Kidney epithelial cell (primary cell): ENCODE results near the gene BRWD1. TPM values are rescaled to one million over a fixed set of nuclear protein-coding genes. Genes with fewer than 3 reads are reported as not detected.
A peak's percentile ranks its signal among the peaks of the same experiment; 100 is the strongest.

ENCODE experiments used
- DNase-seq: peaks from one replicate; pipeline ENCODE4 v3.0.0-alpha.2; 2010; ENCODE audit warnings: low read depth
- H3K27me3 ChIP-seq: 2 replicates; pipeline ENCODE4 v1.6.0; 2011; ENCODE audit warnings: low read length; ENCODE audit not compliant: control insufficient read depth, insufficient read depth
- H3K36me3 ChIP-seq: 2 replicates; pipeline ENCODE4 v1.5.1; 2011; ENCODE audit warnings: low read length; ENCODE audit not compliant: control insufficient read depth, insufficient read depth
- H3K4me3 ChIP-seq: 2 replicates; pipeline ENCODE4 v1.5.1; 2011; ENCODE audit warnings: low read depth, mild to moderate bottlenecking, control low read depth, low read length
- total RNA-seq: library from RNA; depleted of rRNA; stranded (reverse); fragments of >200 nt; gene quantifications from 2 replicates; pipeline ENCODE4 v1.2.3, GENCODE V29; 2015
- TF ChIP-seq, protein P1 (sequence below): IDR thresholded peaks from 2 replicates; pipeline ENCODE4 v1.5.1; 2011; ENCODE audit warnings: mild to moderate bottlenecking, moderate library complexity, low read length, control low read depth, inconsistent platforms; ENCODE audit not compliant: insufficient read depth, poor library complexity, severe bottlenecking

BRWD1 gene
- 20.3 and 26.3 TPM in 2 replicates for total RNA-seq

DNA sequence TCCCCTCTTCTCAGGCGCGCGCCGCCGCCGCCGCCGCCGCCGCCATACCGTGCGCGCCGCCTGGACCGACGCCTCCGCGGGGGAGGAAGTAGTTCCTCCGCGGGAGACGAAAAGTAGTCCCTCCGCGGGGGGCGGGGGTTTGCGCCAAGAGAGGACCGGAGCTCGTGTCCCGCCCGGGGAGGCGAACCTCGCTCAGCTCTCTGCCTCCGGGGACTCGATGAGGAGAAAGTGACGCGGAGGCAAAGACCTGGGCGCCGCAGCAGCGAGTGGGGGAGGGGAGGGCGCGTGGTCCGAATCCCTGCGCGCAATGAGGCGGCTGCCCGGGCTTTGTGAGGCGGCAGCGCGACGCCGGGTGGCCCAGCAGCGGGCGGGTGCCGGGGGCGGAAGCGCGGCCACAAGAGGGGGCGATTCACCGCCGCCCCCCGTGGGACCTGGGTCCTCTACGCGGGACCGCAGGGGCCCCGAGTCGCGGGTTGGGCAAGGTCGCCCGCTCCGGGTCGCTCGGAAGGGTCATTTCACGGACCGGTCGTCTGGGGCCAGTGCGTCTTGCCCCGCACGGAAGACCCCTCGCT lies at the start of gene BRWD1:
TSS of gene BRWD1 (minus strand) at position 62 of the 572 bp plus-strand sequence. CDS start 141 bp downstream, outside the sequence.
- DNase-seq = peak; percentile 5
- Histone ChIP-seq H3K27me3 (no peaks in the 10 kb centered on the region), H3K4me3 (peak within 1 kb of the TSS; percentile 58), H3K36me3 (no peaks in the 10 kb centered on the region)
- TF ChIP-seq, protein P1, sequence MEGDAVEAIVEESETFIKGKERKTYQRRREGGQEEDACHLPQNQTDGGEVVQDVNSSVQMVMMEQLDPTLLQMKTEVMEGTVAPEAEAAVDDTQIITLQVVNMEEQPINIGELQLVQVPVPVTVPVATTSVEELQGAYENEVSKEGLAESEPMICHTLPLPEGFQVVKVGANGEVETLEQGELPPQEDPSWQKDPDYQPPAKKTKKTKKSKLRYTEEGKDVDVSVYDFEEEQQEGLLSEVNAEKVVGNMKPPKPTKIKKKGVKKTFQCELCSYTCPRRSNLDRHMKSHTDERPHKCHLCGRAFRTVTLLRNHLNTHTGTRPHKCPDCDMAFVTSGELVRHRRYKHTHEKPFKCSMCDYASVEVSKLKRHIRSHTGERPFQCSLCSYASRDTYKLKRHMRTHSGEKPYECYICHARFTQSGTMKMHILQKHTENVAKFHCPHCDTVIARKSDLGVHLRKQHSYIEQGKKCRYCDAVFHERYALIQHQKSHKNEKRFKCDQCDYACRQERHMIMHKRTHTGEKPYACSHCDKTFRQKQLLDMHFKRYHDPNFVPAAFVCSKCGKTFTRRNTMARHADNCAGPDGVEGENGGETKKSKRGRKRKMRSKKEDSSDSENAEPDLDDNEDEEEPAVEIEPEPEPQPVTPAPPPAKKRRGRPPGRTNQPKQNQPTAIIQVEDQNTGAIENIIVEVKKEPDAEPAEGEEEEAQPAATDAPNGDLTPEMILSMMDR = peak; percentile 2

DNA sequence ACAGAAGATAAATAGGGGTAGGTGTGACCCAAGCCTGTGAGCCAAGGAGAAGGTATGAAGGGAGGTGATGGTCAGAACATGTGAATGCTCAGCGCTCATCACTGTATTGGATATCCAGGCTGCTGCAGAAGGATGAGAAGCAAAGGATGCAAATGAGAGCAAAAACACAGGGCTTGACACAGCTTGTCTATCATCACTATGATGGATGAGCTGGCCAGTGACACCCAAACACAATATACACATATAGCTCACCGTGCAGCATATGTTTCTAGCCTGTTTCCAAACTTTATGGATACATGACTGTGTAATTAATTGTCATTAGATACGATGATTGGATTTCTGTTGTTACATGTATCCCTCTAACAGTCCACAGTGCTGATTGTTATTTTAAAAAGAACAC lies 49.3 kb upstream of the BRWD1 start:
- TF ChIP-seq, protein P1 = no peak

GRCh38 chr21:39359382-39359781 lies 46.0 kb upstream of the BRWD1 start:
- no peak for DNase-seq
- Histone ChIP-seq H3K4me3 (no peak overlapping the region), H3K36me3 (no peaks in the 10 kb centered on the region), H3K27me3 (no peaks in the 10 kb centered on the region)
- TF ChIP-seq, protein P1 = no peak

More for the DNA sequence above, 49.3 kb upstream of the BRWD1 start:
- Histone ChIP-seq H3K4me3 (no peak overlapping the region), H3K27me3 (no peaks in the 10 kb centered on the region), H3K36me3 (no peaks in the 10 kb centered on the region)
- no peak for DNase-seq

GRCh38 chr21:39353295-39353694 lies 39.9 kb upstream of the BRWD1 start:
- Histone ChIP-seq H3K27me3 (no peaks in the 10 kb centered on the region), H3K4me3 (no peak overlapping the region), H3K36me3 (no peaks in the 10 kb centered on the region)
- TF ChIP-seq, protein P1 = no peak
- DNase-seq = no peak

- Histone ChIP-seq H3K4me3 (peak overlapping the region; percentile 52), H3K36me3 (peaks cover 2% of the 10 kb centered on the region), H3K27me3 (no peaks in the 10 kb centered on the region)
- DNase-seq = no peak
- TF ChIP-seq, protein P1 = no peak
These were observed 36.9 kb upstream of the BRWD1 start for GRCh38 chr21:39350094-39351005.
